Thoracic aorta endothelial cell (primary cell): Measurements from ENCODE around the gene CLEC1B. TPM values are rescaled to one million over a fixed set of nuclear protein-coding genes. Genes with fewer than 3 reads are reported as not detected.

Experiments used
- total RNA-seq: library from RNA; depleted of rRNA; stranded (reverse); fragments of >200 nt; gene quantifications from 2 replicates; pipeline ENCODE4 v1.2.3, GENCODE V29; 2012

The CLEC1B gene
- total RNA-seq: not detected in 2 replicates

DNA sequence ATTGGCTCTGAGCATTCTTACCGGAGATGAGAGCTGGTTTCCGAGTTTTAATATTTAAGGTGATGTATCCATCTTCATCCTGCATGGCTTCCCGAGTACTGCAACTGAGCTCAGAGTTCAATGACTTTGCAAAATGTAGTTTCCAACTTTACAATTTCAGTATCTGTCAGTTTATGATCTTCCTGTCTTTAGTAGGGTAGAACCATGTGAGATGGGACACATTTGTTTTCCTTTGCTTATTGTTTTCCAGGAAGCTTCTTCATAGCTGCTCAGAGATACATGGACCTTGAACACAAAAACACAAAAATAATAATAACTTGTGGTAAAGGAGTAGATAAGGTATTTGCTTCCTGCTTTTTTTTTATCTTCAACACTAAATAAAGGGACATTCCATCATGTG is at the start of gene CLEC1B:
TSS of gene CLEC1B (minus strand) at position 106 of the 400 bp plus-strand sequence. CDS start at position 85, 21 bp downstream.

GRCh38 chr12:10030446-10030845 is 31.5 kb upstream of the CLEC1B start, which contains the start of gene CLEC9A:
Gene CLEC9A (plus strand): TSS chr12:10030682. CDS start chr12:10052688, 22,006 bp downstream.

GRCh38 chr12:9971181-9971580 is 27.7 kb downstream of the CLEC1B start, which contains the start of gene CLEC12A:
Gene CLEC12A (plus strand): TSS chr12:9971409. CDS start chr12:9971597, 188 bp downstream.

Other genes with a start within 250 kb of the CLEC1B start
- gene CD69, start 238.2 kb downstream of the CLEC1B start, total RNA-seq: 0.29 and 0.53 TPM in 2 replicates
- gene KLRF1, start 171.6 kb downstream of the CLEC1B start, total RNA-seq: 0.27 TPM in 1 of 2 replicates, not detected in the other
- 24.6 and 79.1 TPM in 2 replicates for gene CLEC2B, start 129.8 kb downstream of the CLEC1B start, total RNA-seq
- not detected in 2 replicates for gene KLRF2, start 117.6 kb downstream of the CLEC1B start, total RNA-seq
- not detected in 2 replicates for gene CLEC2A, start 66.8 kb downstream of the CLEC1B start, total RNA-seq
- not detected in 2 replicates for gene CLEC12A, start 27.7 kb downstream of the CLEC1B start, total RNA-seq
- gene CLEC12B, start 11.5 kb upstream of the CLEC1B start, total RNA-seq: 0.29 and 0.66 TPM in 2 replicates
- gene CLEC9A, start 31.6 kb upstream of the CLEC1B start, total RNA-seq: not detected in 2 replicates
- gene CLEC1A, start 99.9 kb upstream of the CLEC1B start, total RNA-seq: 10.6 and 47.8 TPM in 2 replicates
- gene CLEC7A, start 131.1 kb upstream of the CLEC1B start, total RNA-seq: not detected in 2 replicates
- not detected in 2 replicates for gene OLR1, start 173.0 kb upstream of the CLEC1B start, total RNA-seq
- gene TMEM52B, start 179.9 kb upstream of the CLEC1B start, total RNA-seq: not detected in 2 replicates
- gene GABARAPL1, start 213.8 kb upstream of the CLEC1B start, total RNA-seq: 34.5 and 43.0 TPM in 2 replicates